ENCODE measurements around the gene PARVA.

The PARVA gene

GRCh38 chr11:12377824-12378593 lies 638 bp downstream of the PARVA start:
- DNase-seq, result no peak

DNA sequence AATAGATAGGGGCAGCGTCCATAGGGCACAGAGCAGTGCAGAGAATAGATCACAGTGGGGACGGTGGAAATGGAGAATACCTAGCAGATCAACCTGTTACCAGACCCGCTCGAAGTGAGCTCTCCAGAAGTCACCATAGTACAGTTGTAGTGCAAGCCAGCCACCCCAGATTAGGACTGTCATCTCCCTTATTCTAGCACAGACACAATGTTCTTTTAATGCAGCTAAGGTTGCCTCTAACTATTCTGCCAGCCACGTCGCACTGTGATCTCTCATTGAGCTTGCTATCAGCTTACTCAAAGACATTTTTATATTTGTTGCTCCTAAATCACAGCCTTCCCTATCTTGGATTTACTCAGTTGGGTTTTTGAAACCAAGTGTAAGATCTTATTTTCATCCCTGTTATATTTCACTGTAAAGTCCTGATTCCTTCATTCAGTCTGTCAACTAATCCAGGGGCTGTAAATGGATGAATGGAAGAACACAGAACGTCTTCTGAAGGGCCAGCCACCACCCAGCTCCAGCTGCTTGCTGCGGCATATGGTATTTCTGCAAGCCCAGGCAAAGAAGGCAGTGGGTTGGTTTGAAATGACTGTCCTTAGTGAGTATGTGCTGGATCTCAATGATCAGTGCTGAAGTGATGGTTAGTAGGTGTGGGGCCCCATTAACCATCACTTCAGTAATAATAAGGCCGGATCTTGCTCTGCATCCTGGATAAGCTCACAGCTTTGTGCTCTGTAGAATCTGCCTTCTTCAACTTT lies 3.4 kb downstream of the PARVA start:
- DNase-seq, result no peak

DNA sequence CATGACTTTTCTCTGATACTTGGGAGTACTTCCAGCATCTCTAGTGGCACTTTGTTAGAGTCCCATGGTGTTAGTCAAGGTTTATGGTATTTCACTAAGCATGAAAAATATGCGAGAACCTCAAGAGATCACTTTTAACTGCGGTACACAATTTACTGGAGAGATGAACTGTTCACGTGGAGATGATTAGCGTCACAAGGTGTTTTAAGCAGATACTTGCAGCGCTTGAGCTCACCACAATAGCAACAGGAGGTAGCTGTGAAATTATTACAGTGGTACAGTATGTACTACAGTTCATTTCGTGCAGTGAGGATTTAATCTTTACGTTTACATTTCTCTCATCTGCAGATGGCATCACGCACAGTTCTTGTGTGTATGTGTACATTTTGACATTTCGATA lies 4.5 kb downstream of the PARVA start:
- no peak for DNase-seq

DNA sequence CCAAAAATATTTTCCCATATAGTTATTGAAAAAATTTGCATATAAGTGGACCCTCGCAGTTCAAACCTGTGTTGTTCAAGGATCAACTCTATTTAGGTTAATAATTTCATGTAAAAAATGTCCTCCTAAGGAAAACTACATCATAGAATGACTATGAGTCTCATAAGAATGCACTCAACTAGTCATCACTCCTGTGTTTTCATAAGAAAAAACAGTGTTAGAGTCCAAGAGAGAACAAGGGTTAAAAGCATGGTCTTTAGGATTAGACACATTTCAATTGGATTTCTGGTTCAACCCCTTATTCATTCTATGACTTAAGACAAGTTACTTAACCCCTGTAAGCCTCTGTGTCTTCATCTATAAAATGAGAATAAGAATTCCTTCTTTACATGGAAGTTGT lies 5.1 kb downstream of the PARVA start:
- no peak for DNase-seq

- DNase-seq, result no peak
Measured at GRCh38 chr11:12386309-12386708, 8.9 kb downstream of the PARVA start.

- DNase-seq, result no peak
Measured at GRCh38 chr11:12386745-12387144, 9.4 kb downstream of the PARVA start.

DNA sequence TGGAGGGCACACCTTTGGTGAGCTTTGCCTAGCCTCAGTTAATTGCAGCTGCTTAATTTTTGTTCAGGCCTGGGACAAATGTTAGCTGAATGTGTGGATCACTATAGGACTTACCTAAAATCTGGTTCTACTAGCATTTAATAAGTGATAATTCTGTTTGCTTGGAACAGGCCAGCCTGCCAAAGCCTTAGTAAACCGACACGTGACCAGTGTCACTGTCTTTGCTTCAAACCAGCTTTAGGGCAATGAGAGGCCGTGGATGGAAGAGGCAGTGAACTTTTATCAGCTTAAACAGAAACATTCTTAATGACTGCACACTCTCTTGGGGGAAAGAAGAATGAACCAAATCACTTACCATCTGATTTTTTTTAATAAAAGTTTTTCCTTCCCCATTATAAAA lies 10.8 kb downstream of the PARVA start:
- no peak for DNase-seq

DNA sequence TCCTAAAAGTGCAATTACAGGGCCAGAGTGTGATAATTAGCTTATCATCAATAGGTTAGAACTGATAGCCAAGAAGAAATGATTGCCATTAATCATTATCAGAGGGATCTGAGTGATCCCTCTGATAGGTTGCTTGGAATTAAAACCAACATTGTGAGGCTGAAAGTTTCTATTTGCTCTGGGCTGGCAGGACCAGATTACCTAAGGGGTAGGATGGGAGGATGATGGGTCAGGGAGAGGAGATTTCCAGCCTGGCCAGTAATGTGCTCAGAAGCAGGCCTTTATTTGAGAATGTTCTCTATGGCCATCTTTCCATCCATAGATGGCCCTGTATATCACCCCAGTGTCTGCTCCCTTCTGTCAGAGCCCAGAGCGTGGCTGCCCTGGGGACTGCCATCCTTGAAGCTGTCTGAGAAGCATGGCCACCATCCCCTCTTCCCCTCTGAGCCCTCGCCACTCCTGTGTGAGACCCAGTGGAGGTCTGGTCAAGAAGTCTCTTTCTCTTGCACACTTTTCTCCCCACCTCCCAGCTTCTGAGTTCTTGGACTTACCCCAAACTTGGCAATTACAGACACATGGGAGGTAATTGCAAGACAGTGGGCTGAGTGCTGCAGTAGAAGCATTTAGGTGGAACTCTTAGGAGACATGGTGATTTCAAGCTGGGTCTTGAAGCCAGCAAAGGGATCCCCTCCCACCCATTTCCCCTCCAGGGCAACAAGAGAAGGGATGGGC lies 11.7 kb downstream of the PARVA start:
- DNase-seq, result no peak

DNA sequence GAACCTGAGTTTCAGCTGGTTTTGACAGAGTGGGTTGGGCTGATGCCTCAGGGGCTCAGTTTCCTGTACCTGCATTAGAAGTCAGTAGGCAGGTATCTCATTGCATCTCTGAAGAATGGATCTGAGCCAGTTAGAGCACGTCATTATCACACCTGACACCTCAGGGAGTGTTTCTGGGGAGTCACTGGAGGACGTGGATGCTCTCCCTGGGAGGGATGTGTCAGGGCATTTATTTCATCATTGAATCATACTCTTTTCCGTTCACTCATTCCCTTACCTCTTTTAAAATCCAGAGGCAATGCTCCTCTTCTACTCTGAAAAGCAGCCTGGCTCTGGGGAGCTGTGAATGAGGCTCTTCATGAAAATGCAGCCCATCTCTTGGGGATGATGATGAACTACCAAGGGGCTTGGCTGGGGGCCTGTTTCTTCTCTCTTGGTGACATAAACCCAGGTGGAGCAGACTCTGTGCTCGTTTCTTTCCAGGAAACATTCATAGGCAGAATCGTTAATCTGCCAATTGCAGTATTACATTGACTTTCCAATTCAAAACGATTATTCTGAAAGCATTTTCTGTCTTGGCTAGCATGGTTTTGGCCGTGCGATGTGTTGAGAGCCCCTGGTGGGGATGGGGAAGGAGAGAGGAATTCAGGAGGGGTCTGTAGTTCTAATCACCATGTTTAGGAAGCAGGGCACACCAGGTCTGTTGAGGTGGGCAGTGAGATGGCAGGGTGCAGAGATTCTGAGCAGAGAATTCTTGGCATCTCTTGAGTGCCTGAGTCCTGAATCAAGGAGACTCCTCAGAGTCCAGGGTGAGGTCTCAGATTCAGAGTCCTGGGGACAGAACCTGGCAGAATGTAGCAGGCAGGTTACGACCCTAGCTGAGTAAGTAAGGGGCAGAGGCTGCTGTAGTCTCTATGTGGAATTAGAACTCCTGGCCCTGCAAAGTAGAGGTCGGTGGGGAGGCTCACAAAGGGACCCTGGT lies 12.6 kb downstream of the PARVA start:
- no peak for DNase-seq

DNA sequence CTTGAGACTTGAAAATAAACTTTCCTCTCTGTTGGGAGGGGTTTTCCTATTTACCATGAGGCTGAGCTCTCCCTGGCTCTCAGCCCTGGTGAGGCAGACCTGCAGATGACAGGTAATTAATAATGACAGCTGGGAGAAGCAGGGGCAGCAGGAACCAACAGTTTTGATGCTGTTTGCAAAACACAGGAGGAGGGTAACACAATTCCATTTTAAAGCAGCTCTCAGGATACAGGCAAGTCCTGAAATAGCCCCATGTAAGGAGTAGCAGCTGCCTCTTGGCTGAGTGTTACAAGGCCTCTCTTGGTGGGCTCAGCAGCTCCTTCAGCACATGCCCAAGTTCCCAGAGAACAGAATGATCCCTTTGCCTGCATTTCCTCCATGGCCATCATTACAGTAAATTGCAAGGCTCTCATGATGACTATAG lies 13.3 kb downstream of the PARVA start:
- DNase-seq, result no peak

DNA sequence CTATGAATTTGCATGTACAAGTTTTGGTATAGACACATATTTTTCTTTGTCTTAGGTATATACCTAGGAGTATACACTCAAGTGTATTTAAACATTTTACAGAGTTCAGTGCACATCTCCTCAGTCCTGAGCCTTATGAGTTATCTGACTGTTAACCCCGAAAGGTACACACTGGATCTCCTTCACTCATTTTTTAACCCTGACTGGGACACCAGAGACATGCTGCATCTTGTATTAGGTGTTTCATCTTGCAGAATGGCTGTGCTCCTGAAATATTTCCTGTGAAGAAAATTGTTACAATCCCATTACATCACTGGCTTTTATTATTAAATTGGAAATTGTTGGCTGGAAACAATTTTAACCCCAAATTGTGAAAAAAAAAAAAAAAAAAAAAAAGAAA lies 15.3 kb downstream of the PARVA start:
- DNase-seq, result no peak

- DNase-seq, result no peak
Measured at GRCh38 chr11:12393691-12394090, 16.3 kb downstream of the PARVA start.

DNA sequence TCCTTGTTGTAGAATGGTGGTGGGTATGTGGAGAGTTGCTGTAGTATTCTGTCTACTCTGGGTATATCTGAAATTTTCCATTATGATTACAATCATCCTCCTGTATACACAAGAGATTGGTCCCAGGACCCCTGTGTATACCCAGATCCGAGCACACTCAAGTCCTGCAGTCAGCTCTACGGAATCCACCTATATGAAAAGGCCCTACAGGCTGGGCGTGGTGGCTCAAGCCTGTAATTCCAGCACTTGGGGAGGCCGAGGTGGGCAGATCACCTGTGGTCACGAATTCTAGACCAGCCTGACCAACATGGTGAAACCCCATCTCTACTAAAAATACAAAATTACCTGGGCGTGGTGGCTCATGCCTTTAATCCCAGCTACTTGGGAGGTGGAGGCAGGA lies 17.2 kb downstream of the PARVA start:
- no peak for DNase-seq

GRCh38 chr11:12395333-12395732 lies 18.0 kb downstream of the PARVA start:
- DNase-seq, result no peak

DNA sequence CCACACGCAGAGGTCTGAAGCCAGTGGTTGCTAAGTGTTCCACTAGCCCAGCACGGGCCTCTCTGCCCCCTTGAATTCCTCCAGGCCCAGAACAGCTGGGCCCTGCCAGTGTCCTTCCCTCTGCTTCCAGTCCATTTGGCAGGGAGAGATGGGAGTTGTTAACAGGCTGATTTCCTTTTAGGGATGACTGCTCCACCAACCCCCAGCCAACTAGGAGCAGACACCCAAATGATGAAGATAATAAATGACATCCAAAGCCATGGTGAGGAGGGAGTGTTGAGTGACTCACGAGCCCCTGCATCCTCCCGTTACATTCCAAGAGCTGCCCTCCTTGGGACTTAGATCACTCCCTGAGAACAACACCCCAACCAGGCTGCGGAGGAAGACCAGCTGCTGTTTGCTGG lies 20.6 kb downstream of the PARVA start:
- no peak for DNase-seq

GRCh38 chr11:12399355-12399754 lies 22.0 kb downstream of the PARVA start:
- DNase-seq, result no peak

DNA sequence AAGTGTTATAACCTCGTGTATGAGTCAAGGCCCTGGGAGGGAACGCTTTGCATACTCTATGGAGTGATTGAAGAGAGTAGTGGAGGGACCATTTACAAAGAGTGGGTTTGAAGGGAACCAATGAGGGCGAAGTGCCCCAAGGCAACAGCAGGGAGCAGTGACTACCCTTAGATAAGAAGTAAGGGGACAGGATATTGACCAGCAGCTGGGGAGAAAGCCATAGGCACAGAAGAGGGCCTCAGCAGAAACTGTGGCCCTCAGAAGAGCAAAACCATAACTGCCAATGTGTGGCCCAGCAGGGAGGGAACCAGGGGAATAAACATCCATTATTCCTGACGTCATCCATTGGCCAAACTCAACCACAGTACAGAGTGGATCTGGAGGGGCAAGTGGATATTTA lies 24.7 kb downstream of the PARVA start:
- DNase-seq, result no peak

GRCh38 chr11:12402691-12403120 lies 25.3 kb downstream of the PARVA start:
- no peak for DNase-seq

GRCh38 chr11:12403122-12403996 lies 26.0 kb downstream of the PARVA start:
- DNase-seq, result no peak

- no peak for DNase-seq
Measured at GRCh38 chr11:12403997-12404350, 26.6 kb downstream of the PARVA start.

GRCh38 chr11:12404436-12404835 lies 27.1 kb downstream of the PARVA start:
- no peak for DNase-seq

All from activated CD4-positive, CD25-positive, alpha-beta regulatory T cell (primary cell).